Testis (tissue), 3 donors: Measurements from ENCODE around the gene CRY1. TPM values are rescaled to one million over a fixed set of nuclear protein-coding genes. Genes with fewer than 3 reads are reported as not detected.

Experiments
- DNase-seq: peaks from one replicate; pipeline ENCODE4 v3.0.0-alpha.2; 2019
- H3K27ac ChIP-seq, 2 donors: fragments of 200-600 bp; sonication (generic); one replicate each; pipeline ENCODE4 v1.5.1; 2019
- H3K27me3 ChIP-seq: fragments of 200-600 bp; sonication (generic); one replicate; pipeline ENCODE4 v1.5.1; 2019
- H3K36me3 ChIP-seq: fragments of 200-600 bp; sonication (generic); one replicate; pipeline ENCODE4 v1.5.1; 2017; ENCODE audit warnings: low read depth; ENCODE audit errors: missing control alignments
- H3K4me1 ChIP-seq: fragments of 200-600 bp; sonication (generic); one replicate; pipeline ENCODE4 v1.5.1; 2019
- H3K4me3 ChIP-seq, 2 donors: fragments of 200-600 bp; sonication (generic); one replicate each; pipeline ENCODE4 v1.5.1; 2017 to 2019
- H3K9me3 ChIP-seq: fragments of 200-600 bp; sonication (generic); one replicate; pipeline ENCODE4 v1.5.1; 2017
- CTCF ChIP-seq, 3 experiments: fragments of 450-650 bp in 2 of 3; fragments of 200-600 bp in 1 of 3; sonication (generic) in 1 of 3; IDR thresholded peaks; one replicate each; pipeline ENCODE4 v1.5.1; 2016 to 2019; ENCODE audit warnings: antibody characterized with exemption in 3 of 3, mild to moderate bottlenecking in 2 of 3, moderate library complexity in 1 of 3
- POLR2A ChIP-seq: fragments of 450-650 bp; IDR thresholded peaks from one replicate; pipeline ENCODE4 v1.6.1; 2017; ENCODE audit warnings: antibody characterized with exemption, mild to moderate bottlenecking, moderate library complexity
- WGBS, 2 donors: methylation state at CpG; one replicate each; pipeline ENCODE4 v1.1.5; 2018; 5-methylcytosine and 5-hydroxymethylcytosine counted together
- intact Hi-C: fragments of 100-400 bp; cut with DNase I; formaldehyde crosslinking; loops from one replicate; pipeline ENCODE4 v1.15.1; 2023; ENCODE audit warnings: low total_unique reads
- polyA plus RNA-seq: library from polyadenylated mRNA; stranded (reverse); fragments of 350-450 nt; fragmentation: Illumina TruSeq; extraction: RNeasy Lipid Tissue Mini Kit (QIAGEN cat#74804); gene quantifications from one replicate; pipeline ENCODE4 v1.2.3, GENCODE V29; 2014; ENCODE audit warnings: low read depth, low replicate concordance; ENCODE audit not compliant: insufficient read depth
- total RNA-seq, 2 donors: library from RNA; depleted of rRNA; stranded (reverse); fragments of >200 nt; gene quantifications; one replicate each; pipeline ENCODE4 v1.2.3, GENCODE V29; 2016

CRY1 gene
- total and polyA plus RNA-seq, 3 donors from 2014 or later: 63.0 to 92.0 (median 71.6) TPM

- peak; percentile 46 for DNase-seq
- Histone ChIP-seq H3K27me3 (no peaks in the 10 kb centered on the region), H3K9me3 (no peaks in the 10 kb centered on the region), H3K4me3 (peak overlapping the region; percentile 90 to 93), H3K36me3 (no peaks in the 10 kb centered on the region), H3K4me1 (peaks cover 23% of the 10 kb centered on the region), H3K27ac (peak overlapping the region; percentile 97 to 99)
- intact Hi-C loops: loop anchor here (10.0 kb wide), 1 partner anchor 107 kb away; the partner anchor contains the start of gene MTERF2
- WGBS, 2 donors: 0 to 1% methylated on average over 6 of the region's 6 CpGs
- TF ChIP-seq POLR2A (no peak), CTCF (IDR thresholded peaks at IDR 0.05) (peak; percentile 75 to 92 (median 88))
Measured at GRCh38 chr12:107091989-107092641, 1.2 kb downstream of the CRY1 start.

GRCh38 chr12:107091381-107091780, 2.0 kb downstream of the CRY1 start:
- Histone ChIP-seq H3K9me3 (no peaks in the 10 kb centered on the region), H3K4me3 (peak overlapping the region in 1 of 2 donors; percentile 90), H3K36me3 (no peaks in the 10 kb centered on the region), H3K27ac (peak overlapping the region; percentile 97 to 99), H3K27me3 (no peaks in the 10 kb centered on the region), H3K4me1 (peaks cover 23% of the 10 kb centered on the region)
- 8 to 9% methylated on average over 4 of the region's 4 CpGs for WGBS, 2 donors
- no peak for TF ChIP-seq POLR2A
- TF ChIP-seq CTCF (IDR thresholded peaks at IDR 0.05): no peak
- intact Hi-C loops: loop anchor here (10.0 kb wide), 1 partner anchor 107 kb away; the partner anchor contains the start of gene MTERF2
- no peak for DNase-seq

- Histone ChIP-seq H3K4me1 (peaks cover 23% of the 10 kb centered on the region), H3K27ac (peak overlapping the region in 1 of 2 donors; percentile 97), H3K9me3 (no peaks in the 10 kb centered on the region), H3K4me3 (no peak overlapping the region), H3K27me3 (no peaks in the 10 kb centered on the region), H3K36me3 (no peaks in the 10 kb centered on the region)
- intact Hi-C loops: loop anchor here (10.0 kb wide), 1 partner anchor 106 kb away; the partner anchor contains the start of gene MTERF2
- DNase-seq: no peak
- TF ChIP-seq CTCF (IDR thresholded peaks at IDR 0.05) (no peak), POLR2A (no peak)
- 96% methylated on average over 2 of the region's 2 CpGs for WGBS, 2 donors
Measured at GRCh38 chr12:107090711-107091110, 2.6 kb downstream of the CRY1 start.

- no peaks in the 10 kb centered on the region for H3K27me3 ChIP-seq
- DNase-seq: no peak
- 89 to 96% methylated on average over 2 of the region's 2 CpGs for WGBS, 2 donors
Measured at GRCh38 chr12:107088912-107089311, 4.4 kb downstream of the CRY1 start.

GRCh38 chr12:107086314-107086713, 7.0 kb downstream of the CRY1 start:
- Histone ChIP-seq H3K27me3 (no peaks in the 10 kb centered on the region), H3K27ac (no peak overlapping the region), H3K36me3 (no peaks in the 10 kb centered on the region), H3K4me3 (no peak overlapping the region), H3K9me3 (no peaks in the 10 kb centered on the region), H3K4me1 (peaks cover 5% of the 10 kb centered on the region)
- whole genome bisulfite sequencing, 2 donors: 88 to 95% methylated on average over 3 of the region's 3 CpGs
- DNase-seq: no peak
- intact Hi-C loops: no loop called here
- no peak for TF ChIP-seq POLR2A
- TF ChIP-seq CTCF (IDR thresholded peaks at IDR 0.05): no peak

More at GRCh38 chr12:107088912-107089311, 4.4 kb downstream of the CRY1 start:
- H3K4me3 ChIP-seq: no peak overlapping the region
- no peak overlapping the region for H3K27ac ChIP-seq
- no peaks in the 10 kb centered on the region for H3K9me3 ChIP-seq
- TF ChIP-seq POLR2A: no peak
- H3K36me3 ChIP-seq: no peaks in the 10 kb centered on the region
- H3K4me1 ChIP-seq: peaks cover 18% of the 10 kb centered on the region
- intact Hi-C loops: no loop called here
